ENCODE results near the gene SLC31A2. TPM values are rescaled to one million over a fixed set of nuclear protein-coding genes. Genes with fewer than 3 reads are reported as not detected.

Gene SLC31A2
- total and polyA plus RNA-seq, 2 donors (not counting 1 experiment from before 2014, with no cell fraction given) = 0.67 to 2.3 TPM

- H3K27ac ChIP-seq (ENCODE audit: low read length in 2 of 2) = no peak overlapping the region
- TF ChIP-seq EZH2 (IDR thresholded peaks at IDR 0.05; ENCODE audit: borderline replicate concordance, insufficient read depth, low read depth, low read length, poor library complexity, severe bottlenecking) (no peak), CTCF (IDR thresholded peaks at IDR 0.05) (no peak)
- intact Hi-C loops (cut with micrococcal nuclease) = no loop called here
- H3K36me3 ChIP-seq (replicated peaks in 1 of 2; ENCODE audit: control extremely low read depth in 1 of 2, control insufficient read depth in 1 of 2, extremely low read depth in 1 of 2, insufficient read depth in 2 of 2, low read length in 1 of 2) = peaks cover 6 to 49% of the 10 kb centered on the region in 2 experiments
- ATAC-seq (ENCODE audit: low read depth) (no peak), DNase-seq (no peak)
- H3K4me3 ChIP-seq (ENCODE audit: control extremely low read depth in 1 of 5, extremely low read depth in 1 of 5, insufficient read depth in 1 of 5, low read depth in 2 of 5, low read length in 4 of 5) = no peak overlapping the region
- no peaks in the 10 kb centered on the region for H3K27me3 ChIP-seq (replicated peaks in 1 of 4; ENCODE audit: control extremely low read depth in 1 of 4, control insufficient read depth in 3 of 4, insufficient read depth in 4 of 4, low read length in 3 of 4)
- no peaks in the 10 kb centered on the region for H4K20me1 ChIP-seq (ENCODE audit: control insufficient read depth, insufficient read depth, low read length, poor library complexity, severe bottlenecking)
- POLR2A ChIA-PET = no interaction called here
- peaks cover 6% of the 10 kb centered on the region for H3K4me1 Mint-ChIP-seq
- CTCF ChIA-PET = no interaction called here
- no peak overlapping the region for H3K4me2 ChIP-seq (replicated peaks; ENCODE audit: low read depth, low read length, poor library complexity, severe bottlenecking)
- no peak overlapping the region for H3K4me3 Mint-ChIP-seq
- H3K27me3 Mint-ChIP-seq = no peaks in the 10 kb centered on the region
- peaks cover 0 to 11% of the 10 kb centered on the region in 2 donors for H3K4me1 ChIP-seq (ENCODE audit: control insufficient read depth in 2 of 2, insufficient read depth in 2 of 2, low read length in 2 of 2)
- H3K27ac Mint-ChIP-seq = no peak overlapping the region
- peaks cover 4% of the 10 kb centered on the region for H3K79me2 ChIP-seq (ENCODE audit: control insufficient read depth, insufficient read depth, low read length)
- H2AFZ ChIP-seq (ENCODE audit: insufficient read depth, low read depth, low read length, poor library complexity, severe bottlenecking) = no peak overlapping the region
- no CpG with 5 or more reads among the region's 1 CpG for WGBS (ENCODE audit: insufficient coverage)
- H3K9me3 ChIP-seq (ENCODE audit: control extremely low read depth in 1 of 3, control insufficient read depth in 2 of 3, insufficient read depth in 1 of 3, low read length in 2 of 3) = no peaks in the 10 kb centered on the region
- H3K9ac ChIP-seq (ENCODE audit: low read length) = no peak overlapping the region
- no peaks in the 10 kb centered on the region for H3K9me3 Mint-ChIP-seq (ENCODE audit: insufficient read depth)
Observed at GRCh38 chr9:113205861-113206260, 55.1 kb downstream of the SLC31A2 start.

- Histone ChIP-seq H3K36me3 (replicated peaks in 1 of 2; ENCODE audit: control extremely low read depth in 1 of 2, control insufficient read depth in 1 of 2, extremely low read depth in 1 of 2, insufficient read depth in 2 of 2, low read length in 1 of 2) (peaks cover 0 to 23% of the 10 kb centered on the region in 2 experiments), H4K20me1 (ENCODE audit: control insufficient read depth, insufficient read depth, low read length, poor library complexity, severe bottlenecking) (peaks cover 16% of the 10 kb centered on the region), H3K4me3 (ENCODE audit: control extremely low read depth in 1 of 5, extremely low read depth in 1 of 5, insufficient read depth in 1 of 5, low read depth in 2 of 5, low read length in 4 of 5) (no peak overlapping the region), H3K9ac (ENCODE audit: low read length) (no peak overlapping the region), H3K27ac (ENCODE audit: low read length in 2 of 2) (no peak overlapping the region), H3K27me3 (replicated peaks in 1 of 4; ENCODE audit: control extremely low read depth in 1 of 4, control insufficient read depth in 3 of 4, insufficient read depth in 4 of 4, low read length in 3 of 4) (no peaks in the 10 kb centered on the region), H3K4me2 (replicated peaks; ENCODE audit: low read depth, low read length, poor library complexity, severe bottlenecking) (no peak overlapping the region), H2AFZ (ENCODE audit: insufficient read depth, low read depth, low read length, poor library complexity, severe bottlenecking) (no peak overlapping the region), H3K79me2 (ENCODE audit: control insufficient read depth, insufficient read depth, low read length) (peaks cover 44% of the 10 kb centered on the region), H3K9me3 (ENCODE audit: control extremely low read depth in 1 of 3, control insufficient read depth in 2 of 3, insufficient read depth in 1 of 3, low read length in 2 of 3) (no peaks in the 10 kb centered on the region), H3K4me1 (ENCODE audit: control insufficient read depth in 2 of 2, insufficient read depth in 2 of 2, low read length in 2 of 2) (peaks cover 0 to 11% of the 10 kb centered on the region in 2 donors)
- DNase-seq = no peak
- no peaks in the 10 kb centered on the region for H3K9me3 Mint-ChIP-seq (ENCODE audit: insufficient read depth)
- no peak for ATAC-seq (ENCODE audit: low read depth)
- ChIA-PET POLR2A (no interaction called here), CTCF (no interaction called here)
- H3K27me3 Mint-ChIP-seq = no peaks in the 10 kb centered on the region
- 93% methylated on average over 8 of the region's 10 CpGs for WGBS (ENCODE audit: insufficient coverage)
- H3K27ac Mint-ChIP-seq = no peak overlapping the region
- intact Hi-C loops (cut with micrococcal nuclease) = no loop called here
- H3K4me1 Mint-ChIP-seq = peaks cover 16% of the 10 kb centered on the region
- H3K4me3 Mint-ChIP-seq = no peak overlapping the region
- TF ChIP-seq CTCF (IDR thresholded peaks at IDR 0.05) (no peak), EZH2 (IDR thresholded peaks at IDR 0.05; ENCODE audit: borderline replicate concordance, insufficient read depth, low read depth, low read length, poor library complexity, severe bottlenecking) (no peak)
Observed at GRCh38 chr9:113210815-113211214, 60.0 kb downstream of the SLC31A2 start.

Other genes with a start within 250 kb of the SLC31A2 start
- gene ZNF883, start 138.8 kb upstream of the SLC31A2 start, total RNA-seq = 0.54 and 0.83 TPM in 2 replicates
- 0.48 and 0.54 TPM in 2 replicates for gene ZNF883, start 138.8 kb upstream of the SLC31A2 start, polyA plus RNA-seq
- 3.6 and 4.0 TPM in 2 replicates for gene ZFP37, start 94.3 kb upstream of the SLC31A2 start, total RNA-seq
- 0.42 TPM in 2 replicates for gene ZFP37, start 94.3 kb upstream of the SLC31A2 start, polyA plus RNA-seq
- 40.6 and 41.2 TPM in 2 replicates for gene FKBP15, start 70.3 kb downstream of the SLC31A2 start, total RNA-seq
- 21.1 and 28.8 TPM in 2 replicates for gene FKBP15, start 70.3 kb downstream of the SLC31A2 start, polyA plus RNA-seq
- gene SLC31A1, start 70.5 kb downstream of the SLC31A2 start, total RNA-seq = 3.2 and 3.5 TPM in 2 replicates
- gene SLC31A1, start 70.5 kb downstream of the SLC31A2 start, polyA plus RNA-seq = 1.1 and 2.6 TPM in 2 replicates
- gene CDC26, start 124.6 kb downstream of the SLC31A2 start, total RNA-seq = 28.9 and 32.9 TPM in 2 replicates
- gene CDC26, start 124.6 kb downstream of the SLC31A2 start, polyA plus RNA-seq = 14.4 and 14.8 TPM in 2 replicates
- gene PRPF4, start 124.7 kb downstream of the SLC31A2 start, total RNA-seq = 28.2 and 30.8 TPM in 2 replicates
- gene PRPF4, start 124.7 kb downstream of the SLC31A2 start, polyA plus RNA-seq = 11.4 and 26.2 TPM in 2 replicates
- gene RNF183, start 152.4 kb downstream of the SLC31A2 start, total RNA-seq = 0.39 TPM in 1 of 2 replicates, not detected in the other
- gene RNF183, start 152.4 kb downstream of the SLC31A2 start, polyA plus RNA-seq = 0.04 and 0.58 TPM in 2 replicates
- 0.62 and 1.0 TPM in 2 replicates for gene WDR31, start 189.3 kb downstream of the SLC31A2 start, total RNA-seq
- gene WDR31, start 189.3 kb downstream of the SLC31A2 start, polyA plus RNA-seq = 0.17 and 0.36 TPM in 2 replicates
- 0.58 and 0.59 TPM in 2 replicates for gene BSPRY, start 198.5 kb downstream of the SLC31A2 start, total RNA-seq
- gene BSPRY, start 198.5 kb downstream of the SLC31A2 start, polyA plus RNA-seq = 0.42 and 0.78 TPM in 2 replicates
- gene HDHD3, start 226.0 kb downstream of the SLC31A2 start, total RNA-seq = 26.2 and 29.6 TPM in 2 replicates
- gene HDHD3, start 226.0 kb downstream of the SLC31A2 start, polyA plus RNA-seq = 22.7 and 36.3 TPM in 2 replicates